ENCODE results near the gene SETBP1.

SETBP1 gene

GRCh38 chr18:44803019-44803650 lies 122.4 kb downstream of the SETBP1 start:
- Histone ChIP-seq H3K14ac (ENCODE audit: low read length) (no peak overlapping the region), H3K27ac (replicated peaks; ENCODE audit: low read length) (no peak overlapping the region), H3K4me3 (ENCODE audit: low read length in 2 of 2) (no peak overlapping the region), H2BK15ac (ENCODE audit: low read length) (no peak overlapping the region), H3K4ac (ENCODE audit: low read length) (no peak overlapping the region), H2AFZ (ENCODE audit: low read length) (no peak overlapping the region), H3K18ac (ENCODE audit: low read length) (no peak overlapping the region), H2BK5ac (ENCODE audit: low read length) (no peak overlapping the region), H3K27me3 (ENCODE audit: control insufficient read depth in 3 of 3, insufficient read depth in 3 of 3, low read depth in 1 of 3, low read length in 3 of 3) (no peaks in the 10 kb centered on the region), H3K36me3 (replicated peaks in 1 of 2; ENCODE audit: control insufficient read depth in 2 of 2, insufficient read depth in 2 of 2, low read length in 2 of 2) (peaks cover 1 to 13% of the 10 kb centered on the region in 2 donors), H3K23ac (ENCODE audit: low read depth, low read length, poor library complexity) (no peak overlapping the region), H4K91ac (ENCODE audit: low read depth, low read length, poor library complexity) (no peak overlapping the region), H4K8ac (ENCODE audit: low read depth, low read length) (no peak overlapping the region), H3K9me3 (replicated peaks in 1 of 2; ENCODE audit: control insufficient read depth in 2 of 2, insufficient read depth in 1 of 2, low read depth in 1 of 2, low read length in 2 of 2) (no peaks in the 10 kb centered on the region), H2BK120ac (ENCODE audit: low read depth, low read length) (no peak overlapping the region), H2BK12ac (ENCODE audit: low read length) (no peak overlapping the region), H3K4me2 (ENCODE audit: insufficient read depth, low read length, poor library complexity, severe bottlenecking) (no peak overlapping the region), H3K4me1 (ENCODE audit: control insufficient read depth in 2 of 2, insufficient read depth in 1 of 2, low read depth in 1 of 2, low read length in 2 of 2) (peaks cover 7 to 8% of the 10 kb centered on the region in 2 donors), H3K79me1 (ENCODE audit: low read depth, low read length) (no peaks in the 10 kb centered on the region), H2AK5ac (ENCODE audit: low read depth, low read length) (no peak overlapping the region), H3K9ac (ENCODE audit: low read depth, low read length, poor library complexity) (no peak overlapping the region)
- no CpG with 5 or more reads among the region's 7 CpGs for WGBS, 2 donors (ENCODE audit: extremely low coverage in 2 of 2, insufficient read length in 2 of 2, insufficient replicate concordance in 1 of 2)
- no peak for DNase-seq (ENCODE audit: low spot score)

GRCh38 chr18:44804033-44804432 lies 123.3 kb downstream of the SETBP1 start:
- Histone ChIP-seq H2BK120ac (ENCODE audit: low read depth, low read length) (no peak overlapping the region), H3K23ac (ENCODE audit: low read depth, low read length, poor library complexity) (no peak overlapping the region), H4K8ac (ENCODE audit: low read depth, low read length) (no peak overlapping the region), H3K79me1 (ENCODE audit: low read depth, low read length) (no peaks in the 10 kb centered on the region), H3K27me3 (ENCODE audit: control insufficient read depth in 3 of 3, insufficient read depth in 3 of 3, low read depth in 1 of 3, low read length in 3 of 3) (no peaks in the 10 kb centered on the region), H3K14ac (ENCODE audit: low read length) (no peak overlapping the region), H2BK15ac (ENCODE audit: low read length) (no peak overlapping the region), H3K9ac (ENCODE audit: low read depth, low read length, poor library complexity) (no peak overlapping the region), H4K91ac (ENCODE audit: low read depth, low read length, poor library complexity) (no peak overlapping the region), H2BK12ac (ENCODE audit: low read length) (no peak overlapping the region), H3K4ac (ENCODE audit: low read length) (no peak overlapping the region), H3K4me3 (ENCODE audit: low read length in 2 of 2) (no peak overlapping the region), H2AK5ac (ENCODE audit: low read depth, low read length) (no peak overlapping the region), H3K18ac (ENCODE audit: low read length) (no peak overlapping the region), H2AFZ (ENCODE audit: low read length) (no peak overlapping the region), H2BK5ac (ENCODE audit: low read length) (no peak overlapping the region), H3K4me1 (ENCODE audit: control insufficient read depth in 2 of 2, insufficient read depth in 1 of 2, low read depth in 1 of 2, low read length in 2 of 2) (peaks cover 7 to 8% of the 10 kb centered on the region in 2 donors), H3K36me3 (replicated peaks in 1 of 2; ENCODE audit: control insufficient read depth in 2 of 2, insufficient read depth in 2 of 2, low read length in 2 of 2) (peaks cover 1 to 13% of the 10 kb centered on the region in 2 donors), H3K27ac (replicated peaks; ENCODE audit: low read length) (no peak overlapping the region), H3K4me2 (ENCODE audit: insufficient read depth, low read length, poor library complexity, severe bottlenecking) (no peak overlapping the region), H3K9me3 (replicated peaks in 1 of 2; ENCODE audit: control insufficient read depth in 2 of 2, insufficient read depth in 1 of 2, low read depth in 1 of 2, low read length in 2 of 2) (no peaks in the 10 kb centered on the region)
- no peak for DNase-seq (ENCODE audit: low spot score)
- no CpG with 5 or more reads among the region's 2 CpGs for WGBS, 2 donors (ENCODE audit: extremely low coverage in 2 of 2, insufficient read length in 2 of 2, insufficient replicate concordance in 1 of 2)

- H3K9me3 ChIP-seq (replicated peaks in 1 of 2; ENCODE audit: control insufficient read depth in 2 of 2, insufficient read depth in 1 of 2, low read depth in 1 of 2, low read length in 2 of 2), result no peaks in the 10 kb centered on the region
- H2AFZ ChIP-seq (ENCODE audit: low read length), result no peak overlapping the region
- no peak overlapping the region for H3K4me3 ChIP-seq (ENCODE audit: low read length in 2 of 2)
- no peak overlapping the region for H4K91ac ChIP-seq (ENCODE audit: low read depth, low read length, poor library complexity)
- no peak overlapping the region for H4K8ac ChIP-seq (ENCODE audit: low read depth, low read length)
- no peak overlapping the region for H3K9ac ChIP-seq (ENCODE audit: low read depth, low read length, poor library complexity)
- no peak overlapping the region for H3K14ac ChIP-seq (ENCODE audit: low read length)
- no peak overlapping the region for H3K18ac ChIP-seq (ENCODE audit: low read length)
- no peak overlapping the region for H2BK12ac ChIP-seq (ENCODE audit: low read length)
- no peak overlapping the region for H2BK120ac ChIP-seq (ENCODE audit: low read depth, low read length)
- no peak overlapping the region for H3K4ac ChIP-seq (ENCODE audit: low read length)
- no peaks in the 10 kb centered on the region for H3K79me1 ChIP-seq (ENCODE audit: low read depth, low read length)
- no peaks in the 10 kb centered on the region for H3K27me3 ChIP-seq (ENCODE audit: control insufficient read depth in 3 of 3, insufficient read depth in 3 of 3, low read depth in 1 of 3, low read length in 3 of 3)
- peaks cover 1 to 7% of the 10 kb centered on the region in 2 donors for H3K36me3 ChIP-seq (replicated peaks in 1 of 2; ENCODE audit: control insufficient read depth in 2 of 2, insufficient read depth in 2 of 2, low read length in 2 of 2)
- WGBS, 2 donors (ENCODE audit: extremely low coverage in 2 of 2, insufficient read length in 2 of 2, insufficient replicate concordance in 1 of 2), result no CpG with 5 or more reads among the region's 3 CpGs
- no peak overlapping the region for H2AK5ac ChIP-seq (ENCODE audit: low read depth, low read length)
- H2BK5ac ChIP-seq (ENCODE audit: low read length), result no peak overlapping the region
- no peak overlapping the region for H3K27ac ChIP-seq (replicated peaks; ENCODE audit: low read length)
- H3K4me1 ChIP-seq (ENCODE audit: control insufficient read depth in 2 of 2, insufficient read depth in 1 of 2, low read depth in 1 of 2, low read length in 2 of 2), result peaks cover 3 to 8% of the 10 kb centered on the region in 2 donors
- DNase-seq (ENCODE audit: low spot score), result no peak
- no peak overlapping the region for H2BK15ac ChIP-seq (ENCODE audit: low read length)
- H3K23ac ChIP-seq (ENCODE audit: low read depth, low read length, poor library complexity), result no peak overlapping the region
- no peak overlapping the region for H3K4me2 ChIP-seq (ENCODE audit: insufficient read depth, low read length, poor library complexity, severe bottlenecking)
Observed at GRCh38 chr18:44805176-44805575, 124.5 kb downstream of the SETBP1 start.

GRCh38 chr18:44805643-44806042 lies 125.0 kb downstream of the SETBP1 start:
- H4K91ac ChIP-seq (ENCODE audit: low read depth, low read length, poor library complexity), result no peak overlapping the region
- H3K9ac ChIP-seq (ENCODE audit: low read depth, low read length, poor library complexity), result no peak overlapping the region
- no CpG with 5 or more reads among the region's 3 CpGs for WGBS, 2 donors (ENCODE audit: extremely low coverage in 2 of 2, insufficient read length in 2 of 2, insufficient replicate concordance in 1 of 2)
- peaks cover 3 to 8% of the 10 kb centered on the region in 2 donors for H3K4me1 ChIP-seq (ENCODE audit: control insufficient read depth in 2 of 2, insufficient read depth in 1 of 2, low read depth in 1 of 2, low read length in 2 of 2)
- H2BK5ac ChIP-seq (ENCODE audit: low read length), result no peak overlapping the region
- no peak overlapping the region for H3K27ac ChIP-seq (replicated peaks; ENCODE audit: low read length)
- H2BK15ac ChIP-seq (ENCODE audit: low read length), result no peak overlapping the region
- no peaks in the 10 kb centered on the region for H3K79me1 ChIP-seq (ENCODE audit: low read depth, low read length)
- H2BK12ac ChIP-seq (ENCODE audit: low read length), result no peak overlapping the region
- no peak overlapping the region for H3K4ac ChIP-seq (ENCODE audit: low read length)
- no peak overlapping the region for H4K8ac ChIP-seq (ENCODE audit: low read depth, low read length)
- no peak overlapping the region for H3K23ac ChIP-seq (ENCODE audit: low read depth, low read length, poor library complexity)
- H2AK5ac ChIP-seq (ENCODE audit: low read depth, low read length), result no peak overlapping the region
- H3K14ac ChIP-seq (ENCODE audit: low read length), result no peak overlapping the region
- no peak overlapping the region for H3K4me3 ChIP-seq (ENCODE audit: low read length in 2 of 2)
- no peak overlapping the region for H3K4me2 ChIP-seq (ENCODE audit: insufficient read depth, low read length, poor library complexity, severe bottlenecking)
- H3K18ac ChIP-seq (ENCODE audit: low read length), result no peak overlapping the region
- H3K36me3 ChIP-seq (replicated peaks in 1 of 2; ENCODE audit: control insufficient read depth in 2 of 2, insufficient read depth in 2 of 2, low read length in 2 of 2), result peaks cover 0 to 2% of the 10 kb centered on the region in 2 donors
- H3K27me3 ChIP-seq (ENCODE audit: control insufficient read depth in 3 of 3, insufficient read depth in 3 of 3, low read depth in 1 of 3, low read length in 3 of 3), result no peaks in the 10 kb centered on the region
- no peak overlapping the region for H2BK120ac ChIP-seq (ENCODE audit: low read depth, low read length)
- H2AFZ ChIP-seq (ENCODE audit: low read length), result no peak overlapping the region
- no peak for DNase-seq (ENCODE audit: low spot score)
- H3K9me3 ChIP-seq (replicated peaks in 1 of 2; ENCODE audit: control insufficient read depth in 2 of 2, insufficient read depth in 1 of 2, low read depth in 1 of 2, low read length in 2 of 2), result no peaks in the 10 kb centered on the region

Measured in neuronal stem cell (in vitro differentiated cells).